ENCODE data around the gene IKBKG. TPM values are rescaled to one million over a fixed set of nuclear protein-coding genes. Genes with fewer than 3 reads are reported as not detected.

IKBKG gene
- total and polyA plus RNA-seq, 2 of the 13 experiments (the other 11 are each of a cell fraction or from before 2014, with no cell fraction given): 30.6 to 44.3 TPM

- Histone ChIP-seq H3K9me3 (ENCODE audit: low read length) (no peaks in the 10 kb centered on the region), H3K4me2 (ENCODE audit: low read depth, low read length) (no peak overlapping the region), H3K36me3 (replicated peaks in 1 of 2; ENCODE audit: control insufficient read depth in 1 of 2, insufficient read depth in 2 of 2, low read length in 2 of 2) (no peaks in the 10 kb centered on the region), H4K20me1 (ENCODE audit: insufficient read depth, low read length) (no peaks in the 10 kb centered on the region), H3K27ac (ENCODE audit: extremely low read length, insufficient read depth, low read length) (no peak overlapping the region), H3K4me3 (replicated peaks in 1 of 3; ENCODE audit: insufficient read depth in 1 of 3, low read depth in 2 of 3, low read length in 3 of 3) (no peak overlapping the region), H3K9ac (ENCODE audit: insufficient read depth, low read depth, low read length) (no peak overlapping the region), H3K79me2 (ENCODE audit: insufficient read depth, low read length) (no peaks in the 10 kb centered on the region), H3K4me1 (ENCODE audit: insufficient read depth, low read length) (0 out of 2 replicates have a peak, but pooled peaks cover 6% of the 10 kb centered on the region), H3K27me3 (ENCODE audit: control insufficient read depth in 1 of 2, insufficient read depth in 2 of 2, low read length in 2 of 2) (no peaks in the 10 kb centered on the region), H2AFZ (ENCODE audit: low read length) (no peak overlapping the region)
- intact Hi-C loops (cut with micrococcal nuclease; ENCODE audit: unreplicated experiment): no loop called here
- ChIA-PET CTCF (ENCODE audit: low intra/inter-chr PET ratio, low total read pairs) (no interaction called here), POLR2A (no interaction called here)
- 100% methylated on average over 1 of the region's 37 CpGs for WGBS (ENCODE audit: low lambda C conversion rate)
- in situ Hi-C loops (cut with HindIII; ENCODE audit: extremely low pct_ligation_motif_present, low pct_unique_long_range_greater_than_20kb): no loop called here
- no peak for FAIRE-seq
- no peak for ATAC-seq
- no peak for DNase-seq (ENCODE audit: low spot score)
- no TSS peak for BruUV-seq (replicated peaks)
- TF ChIP-seq ZNF326 (CRISPR knock-in tag; IDR thresholded peaks at IDR 0.05; ENCODE audit: borderline replicate concordance): no peak
- no peak for TF ChIP-seq CENPX (CRISPR knock-in tag; IDR thresholded peaks at IDR 0.05)
- no peak for TF ChIP-seq ZSCAN30 (CRISPR knock-in tag; IDR thresholded peaks at IDR 0.05)
- TF ChIP-seq CC2D1A (CRISPR knock-in tag; IDR thresholded peaks at IDR 0.05): no peak
- TF ChIP-seq HOXA9 (CRISPR knock-in tag; IDR thresholded peaks at IDR 0.05; ENCODE audit: borderline replicate concordance): no peak
- no peak for TF ChIP-seq ZZZ3 (CRISPR knock-in tag; IDR thresholded peaks at IDR 0.05; ENCODE audit: borderline replicate concordance)
- TF ChIP-seq ZSCAN25 (CRISPR knock-in tag; IDR thresholded peaks at IDR 0.05): no peak
- TF ChIP-seq MLLT10 (CRISPR knock-in tag; IDR thresholded peaks at IDR 0.05): no peak
- TF ChIP-seq IRF2 (CRISPR knock-in tag; IDR thresholded peaks at IDR 0.05): no peak
- no peak for TF ChIP-seq NKX3-1 (CRISPR knock-in tag; IDR thresholded peaks at IDR 0.05)
- TF ChIP-seq, protein P1, sequence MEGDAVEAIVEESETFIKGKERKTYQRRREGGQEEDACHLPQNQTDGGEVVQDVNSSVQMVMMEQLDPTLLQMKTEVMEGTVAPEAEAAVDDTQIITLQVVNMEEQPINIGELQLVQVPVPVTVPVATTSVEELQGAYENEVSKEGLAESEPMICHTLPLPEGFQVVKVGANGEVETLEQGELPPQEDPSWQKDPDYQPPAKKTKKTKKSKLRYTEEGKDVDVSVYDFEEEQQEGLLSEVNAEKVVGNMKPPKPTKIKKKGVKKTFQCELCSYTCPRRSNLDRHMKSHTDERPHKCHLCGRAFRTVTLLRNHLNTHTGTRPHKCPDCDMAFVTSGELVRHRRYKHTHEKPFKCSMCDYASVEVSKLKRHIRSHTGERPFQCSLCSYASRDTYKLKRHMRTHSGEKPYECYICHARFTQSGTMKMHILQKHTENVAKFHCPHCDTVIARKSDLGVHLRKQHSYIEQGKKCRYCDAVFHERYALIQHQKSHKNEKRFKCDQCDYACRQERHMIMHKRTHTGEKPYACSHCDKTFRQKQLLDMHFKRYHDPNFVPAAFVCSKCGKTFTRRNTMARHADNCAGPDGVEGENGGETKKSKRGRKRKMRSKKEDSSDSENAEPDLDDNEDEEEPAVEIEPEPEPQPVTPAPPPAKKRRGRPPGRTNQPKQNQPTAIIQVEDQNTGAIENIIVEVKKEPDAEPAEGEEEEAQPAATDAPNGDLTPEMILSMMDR (CRISPR knock-in tag; IDR thresholded peaks at IDR 0.05): no peak
- TF ChIP-seq MXD3 (CRISPR knock-in tag; IDR thresholded peaks at IDR 0.05): no peak
- no peak for TF ChIP-seq CHD4 (IDR thresholded peaks at IDR 0.05; ENCODE audit: borderline replicate concordance, low read length)
- TF ChIP-seq, protein P2, sequence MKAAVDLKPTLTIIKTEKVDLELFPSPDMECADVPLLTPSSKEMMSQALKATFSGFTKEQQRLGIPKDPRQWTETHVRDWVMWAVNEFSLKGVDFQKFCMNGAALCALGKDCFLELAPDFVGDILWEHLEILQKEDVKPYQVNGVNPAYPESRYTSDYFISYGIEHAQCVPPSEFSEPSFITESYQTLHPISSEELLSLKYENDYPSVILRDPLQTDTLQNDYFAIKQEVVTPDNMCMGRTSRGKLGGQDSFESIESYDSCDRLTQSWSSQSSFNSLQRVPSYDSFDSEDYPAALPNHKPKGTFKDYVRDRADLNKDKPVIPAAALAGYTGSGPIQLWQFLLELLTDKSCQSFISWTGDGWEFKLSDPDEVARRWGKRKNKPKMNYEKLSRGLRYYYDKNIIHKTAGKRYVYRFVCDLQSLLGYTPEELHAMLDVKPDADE (CRISPR knock-in tag; IDR thresholded peaks at IDR 0.05): no peak
- no peak for TF ChIP-seq ZNF441 (CRISPR knock-in tag; IDR thresholded peaks at IDR 0.05; ENCODE audit: borderline replicate concordance)
Measured at GRCh38 chrX:154506483-154507332, 40.7 kb upstream of the IKBKG start.
